K562 (cell line): Measurements from ENCODE around the gene HS6ST1.

Source experiments
- EZH2 ChIP-seq: IDR thresholded peaks from 2 replicates; pipeline ENCODE4 v1.6.1; 2012; ENCODE audit warnings: low read depth, mild to moderate bottlenecking, inconsistent platforms, low read length, borderline replicate concordance
- MAFK ChIP-seq: IDR thresholded peaks from 2 replicates; pipeline ENCODE4 v1.6.1; 2011; ENCODE audit warnings: low read length, improper control_type of control experiment
- MEIS2 ChIP-seq: fragments of 450-650 bp; IDR thresholded peaks from 2 replicates; pipeline ENCODE4 v1.6.1; 2014; ENCODE audit warnings: mild to moderate bottlenecking; ENCODE audit not compliant: partially characterized antibody
- RUNX1 ChIP-seq: sonication (generic); IDR thresholded peaks from 2 replicates; pipeline ENCODE4 v1.6.1; 2016; ENCODE audit warnings: antibody characterized with exemption, low read depth
- SMC3 ChIP-seq: conservative IDR thresholded peaks from 2 replicates; pipeline ENCODE4 v1.6.1; 2011; ENCODE audit warnings: low read depth, low read length, improper control_type of control experiment; ENCODE audit not compliant: insufficient read depth
- YY1 ChIP-seq, 3 experiments: IDR thresholded peaks; 2 replicates each; pipeline ENCODE4 v1.6.1; 2011; ENCODE audit warnings: low read length in 2 of 3, mild to moderate bottlenecking in 2 of 3, moderate library complexity in 2 of 3, borderline replicate concordance in 1 of 3, control low read depth in 1 of 3, low read depth in 1 of 3; ENCODE audit not compliant: insufficient read depth in 3 of 3, insufficient replicate concordance in 2 of 3, control insufficient read depth in 1 of 3, insufficient read length in 1 of 3; ENCODE audit errors: extremely low read depth in 1 of 3
- ZNF174 ChIP-seq: fragments of 250-450 bp; sonication (Bioruptor Pico); IDR thresholded peaks from 2 replicates; pipeline ENCODE4 v1.4.0; 2020; ENCODE audit warnings: mild to moderate bottlenecking
- ZNF274 ChIP-seq: IDR thresholded peaks from 2 replicates; pipeline ENCODE4 v1.6.1; 2011; ENCODE audit warnings: low read depth, mild to moderate bottlenecking, low read length, moderate library complexity, borderline replicate concordance
- TF ChIP-seq, protein P1 (sequence below): sonication (generic); formaldehyde crosslinking; IDR thresholded peaks from 2 replicates; pipeline ENCODE4 v1.5.0; 2020; ENCODE audit warnings: missing genetic modification reagents
- TF ChIP-seq, protein P2 (sequence below), 2 experiments: fragments of 450-650 bp in 1 of 2; sonication (generic) in 1 of 2; formaldehyde crosslinking in 1 of 2; IDR thresholded peaks; 2 replicates each; pipeline versions ENCODE4 v1.7.1 to v1.9.0; 2016 to 2022; ENCODE audit warnings: inconsistent platforms in 1 of 2, mild to moderate bottlenecking in 1 of 2, missing genetic modification reagents in 1 of 2
- TF ChIP-seq, protein P3 (sequence below): IDR thresholded peaks from 3 replicates; pipeline ENCODE4 v1.6.1; 2011; ENCODE audit warnings: borderline replicate concordance, mild to moderate bottlenecking, moderate library complexity; ENCODE audit not compliant: insufficient read length; ENCODE audit errors: extremely low read depth
- TF ChIP-seq, protein P4 (sequence below): sonication (generic); formaldehyde crosslinking; IDR thresholded peaks from 2 replicates; pipeline ENCODE4 v1.8.1; 2023; ENCODE audit warnings: mild to moderate bottlenecking, missing genetic modification reagents

DNA sequence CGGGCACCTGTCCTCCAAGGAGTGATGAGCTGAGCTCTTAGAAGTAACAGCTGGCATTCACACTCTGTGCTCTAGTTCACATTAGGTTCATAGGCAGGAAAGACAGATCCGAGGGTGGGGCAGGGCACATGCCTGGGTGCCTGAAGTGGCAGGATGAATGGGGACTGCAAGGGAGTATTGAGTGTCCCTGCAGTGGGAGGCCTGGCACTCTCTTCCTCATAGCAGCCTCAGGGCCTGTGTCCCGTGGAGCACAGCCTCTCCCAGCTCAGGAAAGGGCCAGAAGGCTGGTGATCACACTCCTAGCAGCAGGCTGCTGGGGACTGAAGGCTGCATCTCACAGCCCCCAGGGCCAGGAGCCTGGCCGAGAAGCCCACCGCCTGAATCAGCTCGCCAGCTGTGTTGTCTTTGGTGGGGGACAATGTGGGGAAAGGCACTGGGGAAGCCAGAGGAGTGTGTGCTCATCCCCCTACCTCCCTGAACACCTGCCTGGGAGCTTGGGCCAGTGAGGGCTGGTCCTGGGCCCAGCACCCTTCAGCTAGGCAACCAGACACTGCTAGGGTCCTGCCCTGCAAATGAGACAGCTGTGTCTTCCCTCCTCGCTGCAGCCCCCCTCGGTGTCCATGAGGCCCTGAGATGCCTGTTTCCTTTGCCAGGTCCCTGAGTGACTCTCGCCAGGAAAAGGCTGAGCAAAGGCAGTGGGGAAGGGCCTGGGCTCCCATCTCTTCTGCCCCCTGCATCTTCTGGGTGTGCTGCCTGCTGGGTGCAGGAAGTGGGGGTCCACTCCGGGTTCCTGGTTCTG is 48.2 kb upstream of the HS6ST1 start:
- TF ChIP-seq, protein P1, sequence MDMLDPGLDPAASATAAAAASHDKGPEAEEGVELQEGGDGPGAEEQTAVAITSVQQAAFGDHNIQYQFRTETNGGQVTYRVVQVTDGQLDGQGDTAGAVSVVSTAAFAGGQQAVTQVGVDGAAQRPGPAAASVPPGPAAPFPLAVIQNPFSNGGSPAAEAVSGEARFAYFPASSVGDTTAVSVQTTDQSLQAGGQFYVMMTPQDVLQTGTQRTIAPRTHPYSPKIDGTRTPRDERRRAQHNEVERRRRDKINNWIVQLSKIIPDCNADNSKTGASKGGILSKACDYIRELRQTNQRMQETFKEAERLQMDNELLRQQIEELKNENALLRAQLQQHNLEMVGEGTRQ: no peak
- TF ChIP-seq, protein P2, sequence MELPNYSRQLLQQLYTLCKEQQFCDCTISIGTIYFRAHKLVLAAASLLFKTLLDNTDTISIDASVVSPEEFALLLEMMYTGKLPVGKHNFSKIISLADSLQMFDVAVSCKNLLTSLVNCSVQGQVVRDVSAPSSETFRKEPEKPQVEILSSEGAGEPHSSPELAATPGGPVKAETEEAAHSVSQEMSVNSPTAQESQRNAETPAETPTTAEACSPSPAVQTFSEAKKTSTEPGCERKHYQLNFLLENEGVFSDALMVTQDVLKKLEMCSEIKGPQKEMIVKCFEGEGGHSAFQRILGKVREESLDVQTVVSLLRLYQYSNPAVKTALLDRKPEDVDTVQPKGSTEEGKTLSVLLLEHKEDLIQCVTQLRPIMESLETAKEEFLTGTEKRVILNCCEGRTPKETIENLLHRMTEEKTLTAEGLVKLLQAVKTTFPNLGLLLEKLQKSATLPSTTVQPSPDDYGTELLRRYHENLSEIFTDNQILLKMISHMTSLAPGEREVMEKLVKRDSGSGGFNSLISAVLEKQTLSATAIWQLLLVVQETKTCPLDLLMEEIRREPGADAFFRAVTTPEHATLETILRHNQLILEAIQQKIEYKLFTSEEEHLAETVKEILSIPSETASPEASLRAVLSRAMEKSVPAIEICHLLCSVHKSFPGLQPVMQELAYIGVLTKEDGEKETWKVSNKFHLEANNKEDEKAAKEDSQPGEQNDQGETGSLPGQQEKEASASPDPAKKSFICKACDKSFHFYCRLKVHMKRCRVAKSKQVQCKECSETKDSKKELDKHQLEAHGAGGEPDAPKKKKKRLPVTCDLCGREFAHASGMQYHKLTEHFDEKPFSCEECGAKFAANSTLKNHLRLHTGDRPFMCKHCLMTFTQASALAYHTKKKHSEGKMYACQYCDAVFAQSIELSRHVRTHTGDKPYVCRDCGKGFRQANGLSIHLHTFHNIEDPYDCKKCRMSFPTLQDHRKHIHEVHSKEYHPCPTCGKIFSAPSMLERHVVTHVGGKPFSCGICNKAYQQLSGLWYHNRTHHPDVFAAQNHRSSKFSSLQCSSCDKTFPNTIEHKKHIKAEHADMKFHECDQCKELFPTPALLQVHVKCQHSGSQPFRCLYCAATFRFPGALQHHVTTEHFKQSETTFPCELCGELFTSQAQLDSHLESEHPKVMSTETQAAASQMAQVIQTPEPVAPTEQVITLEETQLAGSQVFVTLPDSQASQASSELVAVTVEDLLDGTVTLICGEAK (IDR thresholded peaks at IDR 0.05): no peak
- TF ChIP-seq, protein P2 (CRISPR knock-in tag; IDR thresholded peaks at IDR 0.05): no peak
- TF ChIP-seq, protein P3, sequence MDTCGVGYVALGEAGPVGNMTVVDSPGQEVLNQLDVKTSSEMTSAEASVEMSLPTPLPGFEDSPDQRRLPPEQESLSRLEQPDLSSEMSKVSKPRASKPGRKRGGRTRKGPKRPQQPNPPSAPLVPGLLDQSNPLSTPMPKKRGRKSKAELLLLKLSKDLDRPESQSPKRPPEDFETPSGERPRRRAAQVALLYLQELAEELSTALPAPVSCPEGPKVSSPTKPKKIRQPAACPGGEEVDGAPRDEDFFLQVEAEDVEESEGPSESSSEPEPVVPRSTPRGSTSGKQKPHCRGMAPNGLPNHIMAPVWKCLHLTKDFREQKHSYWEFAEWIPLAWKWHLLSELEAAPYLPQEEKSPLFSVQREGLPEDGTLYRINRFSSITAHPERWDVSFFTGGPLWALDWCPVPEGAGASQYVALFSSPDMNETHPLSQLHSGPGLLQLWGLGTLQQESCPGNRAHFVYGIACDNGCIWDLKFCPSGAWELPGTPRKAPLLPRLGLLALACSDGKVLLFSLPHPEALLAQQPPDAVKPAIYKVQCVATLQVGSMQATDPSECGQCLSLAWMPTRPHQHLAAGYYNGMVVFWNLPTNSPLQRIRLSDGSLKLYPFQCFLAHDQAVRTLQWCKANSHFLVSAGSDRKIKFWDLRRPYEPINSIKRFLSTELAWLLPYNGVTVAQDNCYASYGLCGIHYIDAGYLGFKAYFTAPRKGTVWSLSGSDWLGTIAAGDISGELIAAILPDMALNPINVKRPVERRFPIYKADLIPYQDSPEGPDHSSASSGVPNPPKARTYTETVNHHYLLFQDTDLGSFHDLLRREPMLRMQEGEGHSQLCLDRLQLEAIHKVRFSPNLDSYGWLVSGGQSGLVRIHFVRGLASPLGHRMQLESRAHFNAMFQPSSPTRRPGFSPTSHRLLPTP: no peak
- TF ChIP-seq MEIS2: no peak
- TF ChIP-seq YY1 (IDR thresholded peaks at IDR 0.05; ENCODE audit: borderline replicate concordance in 1 of 3, control insufficient read depth in 1 of 3, extremely low read depth in 1 of 3, insufficient read depth in 3 of 3, insufficient read length in 1 of 3, insufficient replicate concordance in 2 of 3, low read depth in 1 of 3, low read length in 2 of 3): no peak
- TF ChIP-seq, protein P4, sequence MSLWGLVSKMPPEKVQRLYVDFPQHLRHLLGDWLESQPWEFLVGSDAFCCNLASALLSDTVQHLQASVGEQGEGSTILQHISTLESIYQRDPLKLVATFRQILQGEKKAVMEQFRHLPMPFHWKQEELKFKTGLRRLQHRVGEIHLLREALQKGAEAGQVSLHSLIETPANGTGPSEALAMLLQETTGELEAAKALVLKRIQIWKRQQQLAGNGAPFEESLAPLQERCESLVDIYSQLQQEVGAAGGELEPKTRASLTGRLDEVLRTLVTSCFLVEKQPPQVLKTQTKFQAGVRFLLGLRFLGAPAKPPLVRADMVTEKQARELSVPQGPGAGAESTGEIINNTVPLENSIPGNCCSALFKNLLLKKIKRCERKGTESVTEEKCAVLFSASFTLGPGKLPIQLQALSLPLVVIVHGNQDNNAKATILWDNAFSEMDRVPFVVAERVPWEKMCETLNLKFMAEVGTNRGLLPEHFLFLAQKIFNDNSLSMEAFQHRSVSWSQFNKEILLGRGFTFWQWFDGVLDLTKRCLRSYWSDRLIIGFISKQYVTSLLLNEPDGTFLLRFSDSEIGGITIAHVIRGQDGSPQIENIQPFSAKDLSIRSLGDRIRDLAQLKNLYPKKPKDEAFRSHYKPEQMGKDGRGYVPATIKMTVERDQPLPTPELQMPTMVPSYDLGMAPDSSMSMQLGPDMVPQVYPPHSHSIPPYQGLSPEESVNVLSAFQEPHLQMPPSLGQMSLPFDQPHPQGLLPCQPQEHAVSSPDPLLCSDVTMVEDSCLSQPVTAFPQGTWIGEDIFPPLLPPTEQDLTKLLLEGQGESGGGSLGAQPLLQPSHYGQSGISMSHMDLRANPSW (CRISPR knock-in tag): no peak
- TF ChIP-seq EZH2: no peak
- no peak for TF ChIP-seq ZNF174
- TF ChIP-seq SMC3: no peak
- TF ChIP-seq ZNF274: no peak
- no peak for TF ChIP-seq MAFK
- TF ChIP-seq RUNX1: no peak
